Measurements from ENCODE around the gene HSPD1.

DNA sequence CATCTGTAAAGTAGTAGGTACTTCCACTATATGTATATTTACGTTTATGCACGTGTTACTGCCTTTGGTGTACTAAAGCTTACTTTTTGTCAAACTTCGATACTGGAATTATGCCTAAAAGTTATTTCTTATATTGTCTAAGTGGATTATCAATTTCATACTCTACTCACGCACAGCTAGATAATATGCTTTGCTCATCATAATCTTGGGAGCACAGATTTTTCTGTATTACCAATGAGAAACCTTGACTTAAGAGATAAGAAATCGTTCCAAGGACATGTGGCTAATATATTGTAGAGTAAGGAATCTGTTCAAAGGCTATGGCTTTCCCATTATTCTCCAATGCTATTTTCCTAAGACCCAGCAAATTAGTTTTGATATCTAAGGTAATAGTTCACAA, 7.0 kb upstream of the HSPD1 start:
- TF ChIP-seq, protein P1, sequence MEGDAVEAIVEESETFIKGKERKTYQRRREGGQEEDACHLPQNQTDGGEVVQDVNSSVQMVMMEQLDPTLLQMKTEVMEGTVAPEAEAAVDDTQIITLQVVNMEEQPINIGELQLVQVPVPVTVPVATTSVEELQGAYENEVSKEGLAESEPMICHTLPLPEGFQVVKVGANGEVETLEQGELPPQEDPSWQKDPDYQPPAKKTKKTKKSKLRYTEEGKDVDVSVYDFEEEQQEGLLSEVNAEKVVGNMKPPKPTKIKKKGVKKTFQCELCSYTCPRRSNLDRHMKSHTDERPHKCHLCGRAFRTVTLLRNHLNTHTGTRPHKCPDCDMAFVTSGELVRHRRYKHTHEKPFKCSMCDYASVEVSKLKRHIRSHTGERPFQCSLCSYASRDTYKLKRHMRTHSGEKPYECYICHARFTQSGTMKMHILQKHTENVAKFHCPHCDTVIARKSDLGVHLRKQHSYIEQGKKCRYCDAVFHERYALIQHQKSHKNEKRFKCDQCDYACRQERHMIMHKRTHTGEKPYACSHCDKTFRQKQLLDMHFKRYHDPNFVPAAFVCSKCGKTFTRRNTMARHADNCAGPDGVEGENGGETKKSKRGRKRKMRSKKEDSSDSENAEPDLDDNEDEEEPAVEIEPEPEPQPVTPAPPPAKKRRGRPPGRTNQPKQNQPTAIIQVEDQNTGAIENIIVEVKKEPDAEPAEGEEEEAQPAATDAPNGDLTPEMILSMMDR (IDR thresholded peaks at IDR 0.05), result no peak
- TF ChIP-seq POLR2A (IDR thresholded peaks at IDR 0.05; ENCODE audit: low read depth) (no peak), POLR2AphosphoS5 (IDR thresholded peaks at IDR 0.05) (no peak), EP300 (IDR thresholded peaks at IDR 0.05) (no peak)

All from esophagus muscularis mucosa (tissue), 4 donors.